GM19455 (cell line): ENCODE data around the gene CLASP1.
A peak's percentile ranks its signal among the peaks of the same experiment; 100 is the strongest.
"Not testable (repeated sequence)": the region's sequence is repeated elsewhere in the genome, so short reads cannot be mapped to it uniquely, and the experiment has no call there.

Experiments used
- ATAC-seq: cut with Tn5 transposase; IDR thresholded peaks from one replicate; pipeline ENCODE4 v1.9.1; 2021; ENCODE audit not compliant: unreplicated experiment

The CLASP1 gene

DNA sequence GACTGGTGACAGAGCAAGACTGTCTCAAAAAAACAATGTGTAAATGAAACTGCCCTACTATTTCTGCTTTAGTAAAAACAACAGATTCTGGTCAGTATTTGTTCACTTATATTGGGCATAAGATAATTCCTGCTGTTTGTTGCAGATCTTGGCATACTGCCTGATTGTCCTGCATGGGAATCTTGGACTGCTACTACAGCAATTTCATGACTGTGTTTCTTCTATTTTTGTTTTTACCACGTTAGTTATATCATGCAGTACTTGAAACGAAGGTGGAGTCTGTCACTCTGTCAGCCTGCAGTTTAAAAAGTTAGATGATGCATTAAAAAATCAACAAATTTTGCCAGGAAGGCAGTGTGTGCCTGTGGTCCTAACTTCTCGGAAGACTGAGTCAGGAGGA, 14.2 kb upstream of the CLASP1 start:
- no peak for ATAC-seq

DNA sequence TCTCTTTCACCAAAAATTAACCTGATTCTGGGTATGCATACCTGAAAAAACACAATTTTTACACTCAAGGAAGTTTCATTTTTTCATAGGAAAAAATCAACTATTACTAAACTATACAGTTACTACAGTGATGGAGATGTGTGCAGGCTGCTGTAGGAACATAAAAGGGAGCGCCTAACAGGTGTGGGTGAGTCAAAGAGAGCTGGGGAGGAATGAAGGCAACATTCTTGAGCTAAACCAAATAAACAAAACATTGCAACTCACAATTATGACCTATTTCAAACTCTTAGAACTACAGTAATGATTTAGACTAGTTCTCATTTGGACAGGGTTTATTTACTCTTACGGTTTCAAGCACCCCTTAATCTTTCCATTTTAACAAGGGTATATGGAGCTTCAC, 13.4 kb upstream of the CLASP1 start:
- ATAC-seq, result no peak

DNA sequence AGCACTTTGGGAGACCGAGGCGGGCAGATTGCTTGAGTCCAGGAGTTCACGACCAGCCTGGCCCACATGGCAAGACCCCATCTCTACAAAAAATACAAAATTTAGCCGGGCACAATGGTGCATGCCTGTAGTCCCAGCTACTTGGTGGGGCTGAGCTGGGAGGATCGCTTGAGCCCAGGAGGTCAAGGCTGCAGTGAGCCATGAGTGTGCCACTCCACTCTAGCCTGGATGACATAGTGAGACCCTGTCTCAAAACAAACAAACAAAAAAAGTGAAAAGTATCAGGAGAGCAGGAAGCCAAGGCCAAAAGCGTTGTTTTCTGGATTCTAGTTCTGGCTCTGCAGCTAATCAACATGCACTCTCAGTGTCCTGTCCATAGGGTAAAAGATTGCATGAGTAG, 10.7 kb upstream of the CLASP1 start:
- no peak for ATAC-seq

DNA sequence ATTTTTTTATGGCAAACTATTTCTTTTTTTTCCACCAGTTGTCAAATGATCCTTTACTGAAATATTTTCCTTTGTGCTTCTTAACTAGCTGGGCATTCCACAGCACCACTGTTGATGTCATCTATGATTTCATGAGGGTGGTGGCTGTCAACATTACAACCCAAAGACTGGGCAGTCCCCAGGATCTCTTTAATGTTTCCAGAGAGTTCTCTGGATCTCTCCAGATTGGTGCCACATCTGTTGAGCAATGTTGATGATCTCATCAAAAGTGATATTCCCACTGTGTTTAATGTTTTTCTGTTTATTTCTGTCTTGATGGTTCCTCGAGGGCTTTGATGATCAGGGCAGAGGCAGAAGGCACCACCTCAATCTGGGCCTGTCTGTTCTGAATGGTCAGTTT, 9.1 kb upstream of the CLASP1 start:
- not testable (repeated sequence) for ATAC-seq

DNA sequence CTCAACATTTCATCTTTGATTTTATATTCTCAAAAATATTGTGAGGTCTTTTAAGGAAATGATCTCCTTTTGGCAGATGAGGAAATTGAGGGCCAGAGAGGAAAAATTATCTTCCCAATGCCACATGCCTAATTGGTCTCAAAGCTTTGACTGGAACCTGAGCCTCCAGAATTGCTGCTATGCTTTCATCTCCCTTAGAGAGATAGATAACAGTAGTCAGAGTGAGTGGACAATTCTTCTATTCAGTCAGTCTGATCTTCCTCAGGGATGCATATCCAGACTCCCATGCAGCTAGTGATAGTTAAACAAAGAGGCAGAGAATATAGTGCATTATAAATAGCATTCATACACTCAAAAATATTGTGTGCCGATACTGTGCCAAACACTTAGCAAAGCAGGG, 3.8 kb upstream of the CLASP1 start:
- ATAC-seq, result no peak

DNA sequence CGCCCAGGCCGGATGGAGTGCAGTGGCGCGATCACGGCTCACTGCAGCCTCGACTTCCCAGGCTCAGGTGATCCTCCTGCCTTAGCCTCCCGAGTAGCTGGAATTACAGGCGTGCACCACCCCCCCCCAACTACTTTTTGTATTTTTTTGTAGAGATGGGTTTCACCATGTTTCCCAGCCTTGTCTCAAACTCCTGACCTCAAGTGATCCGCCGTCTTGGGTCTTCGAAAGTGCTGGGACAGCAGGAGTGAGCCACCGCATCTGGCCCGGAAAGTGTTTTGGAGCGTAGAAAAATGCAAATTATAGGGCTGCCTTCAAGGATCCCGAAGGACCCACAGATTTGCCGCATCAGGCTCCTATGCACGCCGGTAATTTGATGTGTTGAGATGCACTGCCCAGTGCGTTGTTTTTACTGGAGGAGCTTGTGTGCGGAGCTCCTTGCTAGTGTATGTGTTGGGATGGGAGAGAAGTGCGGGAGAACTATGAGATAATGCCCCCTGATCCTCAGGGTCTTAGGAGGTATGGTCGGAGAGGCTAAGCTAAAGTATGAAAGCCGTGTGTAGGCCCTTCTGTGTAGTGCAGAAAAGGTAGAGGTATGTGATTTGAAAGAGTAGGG, 1.2 kb upstream of the CLASP1 start:
- no peak for ATAC-seq

DNA sequence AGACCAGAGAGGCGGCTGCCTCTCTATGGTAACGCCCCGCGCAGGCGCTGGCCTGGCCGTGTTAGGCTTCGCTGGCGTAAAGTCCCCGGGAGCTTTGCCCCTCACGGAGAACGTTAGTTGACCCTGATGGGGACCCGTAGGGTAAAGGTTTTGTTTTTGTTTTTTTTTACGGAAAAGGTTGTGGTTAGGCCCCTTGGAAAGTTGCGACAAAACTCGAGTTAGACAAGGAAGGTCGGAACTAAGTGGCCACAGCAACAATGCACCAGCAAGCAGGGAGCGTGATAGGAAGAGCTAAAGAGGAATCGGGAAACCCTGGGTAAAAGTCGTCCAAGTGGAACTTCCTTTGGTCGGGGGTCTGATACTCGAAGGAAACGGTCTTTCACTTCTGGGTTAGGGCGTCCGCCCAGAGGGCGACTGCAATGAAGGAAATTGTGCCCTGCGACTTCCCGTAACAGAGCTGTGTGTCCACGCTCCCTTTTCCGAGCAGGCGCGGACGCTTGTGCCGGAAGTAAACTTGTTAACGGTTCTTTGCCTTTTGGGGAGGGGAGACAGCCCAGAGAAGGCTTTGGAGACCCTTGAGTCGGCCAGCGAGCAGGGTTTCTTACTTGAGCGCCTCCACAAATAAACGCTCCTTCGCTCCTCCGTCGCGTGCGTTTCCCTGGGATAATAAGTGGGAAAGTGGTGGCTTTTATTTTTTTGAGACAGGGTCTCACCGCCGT, 493 bp upstream of the CLASP1 start:
- ATAC-seq, result peak; percentile 93

DNA sequence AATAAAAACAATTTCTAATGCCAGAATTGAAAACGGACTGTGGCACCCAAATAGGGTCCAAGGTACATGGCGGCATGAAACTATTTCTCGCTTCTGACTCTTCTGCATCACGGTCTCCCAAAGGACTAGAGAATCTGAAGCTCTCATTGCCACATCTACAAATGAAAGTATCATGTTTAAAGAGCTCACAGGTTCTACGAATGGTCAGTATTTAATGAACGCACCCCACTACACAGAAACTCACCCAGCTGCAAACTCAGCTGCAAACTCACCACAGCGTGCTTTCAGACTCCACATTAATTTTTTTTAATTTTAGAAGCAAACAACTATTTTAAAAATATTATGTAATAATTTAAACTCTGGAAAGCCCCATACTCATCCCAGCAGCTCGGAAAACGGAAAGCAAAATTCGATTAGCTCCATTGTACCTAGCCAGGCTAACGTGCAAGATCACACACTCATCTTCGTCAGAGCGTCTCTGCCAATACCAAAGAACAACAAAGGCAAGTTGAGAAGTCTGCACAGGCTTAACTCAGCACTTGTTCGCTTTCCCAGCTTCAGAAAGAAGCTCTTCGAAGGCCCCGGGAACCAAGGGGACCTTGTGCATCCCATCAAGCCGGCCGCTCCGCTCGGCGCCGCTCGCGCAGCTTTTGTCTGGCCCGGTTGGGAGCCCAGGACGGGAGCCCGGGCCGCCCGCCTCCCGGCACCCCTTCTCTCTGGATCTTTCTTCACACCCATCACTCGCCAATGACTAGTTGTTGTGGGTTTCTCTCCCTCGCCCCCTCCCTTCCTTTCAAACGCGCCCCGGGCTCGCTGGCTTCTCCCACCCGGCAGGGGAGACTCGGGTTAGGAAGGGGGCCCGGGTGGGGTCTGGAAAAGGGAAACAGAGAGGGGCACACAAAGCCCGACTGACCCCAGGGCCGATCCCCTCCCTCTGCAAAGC, 785 bp downstream of the CLASP1 start:
- peak; percentile 16 for ATAC-seq

DNA sequence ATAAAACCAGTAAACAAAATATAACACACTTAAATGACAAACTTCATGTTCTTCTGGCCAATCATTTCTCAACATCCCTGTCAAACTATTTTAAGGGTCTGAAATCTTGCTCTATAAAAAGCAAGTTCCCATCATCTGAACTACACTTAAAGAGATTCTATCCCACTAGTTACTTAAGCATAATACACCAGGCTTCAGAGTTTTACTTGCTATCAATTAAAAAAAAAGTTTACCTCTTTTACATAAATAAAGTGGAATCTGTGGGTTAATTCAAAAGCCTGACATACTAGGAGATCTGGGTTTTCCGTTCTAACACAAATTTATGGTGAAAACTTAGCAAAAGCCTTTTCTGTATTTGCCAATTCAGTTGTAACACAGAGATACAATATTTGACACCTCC, 1.9 kb downstream of the CLASP1 start:
- no peak for ATAC-seq

DNA sequence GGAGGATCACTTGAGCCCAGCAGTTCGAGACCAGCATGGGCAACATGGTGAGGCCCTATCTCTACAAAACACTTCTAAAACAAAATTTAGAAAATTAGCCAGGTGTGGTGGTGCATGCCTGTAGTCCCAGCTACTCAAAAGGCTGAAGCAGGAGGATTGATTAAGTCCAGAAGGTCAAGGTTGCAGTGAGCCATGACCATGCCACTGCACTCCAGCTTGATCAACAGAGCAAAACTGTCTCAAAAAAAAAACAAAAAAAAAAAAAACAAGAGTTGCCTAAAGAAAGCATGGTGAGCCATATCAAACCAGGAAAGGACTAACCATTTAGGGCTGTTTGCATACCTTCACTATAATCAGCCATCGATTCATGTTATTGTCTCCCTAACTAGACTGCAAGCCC, 4.5 kb downstream of the CLASP1 start:
- no peak for ATAC-seq

DNA sequence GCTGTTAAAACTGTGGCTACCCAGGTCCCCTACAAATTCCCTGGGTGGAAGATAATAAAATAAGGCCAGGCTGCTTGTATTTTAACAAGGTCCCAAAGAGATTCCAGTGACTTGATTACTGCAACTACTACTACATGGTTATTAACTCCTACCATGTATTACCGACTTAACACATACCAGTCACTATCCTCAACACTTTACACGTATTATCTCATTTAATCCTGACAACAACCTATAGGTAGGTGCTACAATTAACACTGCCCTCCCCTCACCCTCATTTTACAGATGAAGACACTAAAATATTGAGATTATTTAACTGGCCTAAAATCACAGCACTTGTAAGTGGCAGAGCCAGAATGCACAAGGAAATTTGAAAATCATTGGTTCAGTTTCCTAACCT, 5.4 kb downstream of the CLASP1 start:
- no peak for ATAC-seq

DNA sequence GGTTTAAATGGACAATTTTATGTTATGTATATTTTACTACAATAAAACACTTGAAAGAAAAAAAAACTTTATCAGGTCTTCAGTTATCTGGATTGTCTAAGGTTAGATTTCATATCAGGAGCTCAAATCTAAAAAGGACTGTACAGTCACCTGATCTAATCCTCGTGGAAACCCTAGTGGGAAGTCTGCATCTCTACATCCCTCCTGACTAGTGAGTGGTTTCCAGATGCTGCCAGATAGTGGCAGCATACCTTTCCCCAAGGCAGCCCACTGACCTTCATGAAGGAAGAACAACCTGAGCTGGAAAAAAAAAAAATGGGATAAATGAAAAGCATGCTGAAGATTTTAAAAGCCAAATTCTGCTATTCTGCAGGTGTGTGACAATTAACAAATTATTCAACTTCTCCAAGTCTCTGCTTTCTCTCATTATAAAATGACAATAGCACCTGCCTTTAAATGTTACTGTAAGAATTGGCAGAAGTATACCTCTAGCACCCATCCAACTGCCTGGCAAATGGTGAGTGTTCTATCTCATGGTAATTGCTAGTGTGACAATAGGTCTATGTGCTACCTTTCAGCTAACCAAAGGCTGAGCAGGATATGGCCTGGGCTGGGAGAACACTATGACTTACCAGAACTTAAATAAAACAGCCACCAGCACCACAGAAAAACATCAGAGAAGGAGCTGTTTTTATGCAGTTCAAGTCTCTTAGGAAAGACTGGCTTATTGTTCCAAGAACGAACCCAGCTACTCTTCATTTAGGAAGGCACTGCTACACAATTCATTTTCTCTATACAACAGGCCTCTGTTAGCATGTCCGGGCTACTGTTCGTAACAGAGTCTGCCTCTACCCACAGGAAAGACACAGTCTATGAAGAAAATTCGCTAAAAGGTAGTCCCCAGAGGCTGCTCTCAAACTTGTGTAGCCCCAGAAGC, 8.6 kb downstream of the CLASP1 start:
- no peak for ATAC-seq

DNA sequence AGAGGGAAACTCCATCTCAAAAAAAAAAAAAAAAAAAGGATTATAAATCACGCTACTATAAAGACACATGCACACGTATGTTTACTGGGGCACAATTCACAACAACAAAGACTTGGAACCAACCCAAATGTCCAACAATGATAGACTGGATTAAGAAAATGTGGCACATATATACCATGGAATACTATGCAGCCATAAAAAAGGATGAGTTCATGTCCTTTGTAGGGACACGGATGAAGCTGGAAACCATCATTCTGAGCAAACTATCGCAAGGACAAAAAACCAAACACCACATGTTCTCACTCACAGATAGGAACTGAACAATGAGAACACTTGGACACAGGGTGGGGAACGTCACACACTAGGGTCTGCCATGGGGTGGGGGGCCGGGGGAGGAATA, 9.4 kb downstream of the CLASP1 start:
- not testable (repeated sequence) for ATAC-seq

DNA sequence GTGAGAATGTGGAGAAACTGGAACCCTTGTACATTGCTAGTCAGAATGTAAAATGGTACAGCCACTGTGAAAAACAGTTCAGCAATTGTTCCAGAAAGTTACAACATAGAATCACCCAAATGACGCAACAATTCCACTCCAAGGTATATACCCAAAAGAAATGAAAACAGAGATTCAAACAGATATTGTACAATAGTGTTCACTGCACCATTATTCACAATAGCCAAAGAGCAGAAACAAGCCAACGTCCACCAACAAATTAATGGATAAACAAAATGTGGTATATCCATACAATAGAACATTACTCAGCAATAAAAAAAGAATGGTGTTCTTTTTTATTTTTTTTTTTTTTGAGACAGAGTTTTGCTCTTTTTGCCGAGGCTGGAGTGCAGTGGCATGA, 10.9 kb downstream of the CLASP1 start:
- ATAC-seq, result no peak

DNA sequence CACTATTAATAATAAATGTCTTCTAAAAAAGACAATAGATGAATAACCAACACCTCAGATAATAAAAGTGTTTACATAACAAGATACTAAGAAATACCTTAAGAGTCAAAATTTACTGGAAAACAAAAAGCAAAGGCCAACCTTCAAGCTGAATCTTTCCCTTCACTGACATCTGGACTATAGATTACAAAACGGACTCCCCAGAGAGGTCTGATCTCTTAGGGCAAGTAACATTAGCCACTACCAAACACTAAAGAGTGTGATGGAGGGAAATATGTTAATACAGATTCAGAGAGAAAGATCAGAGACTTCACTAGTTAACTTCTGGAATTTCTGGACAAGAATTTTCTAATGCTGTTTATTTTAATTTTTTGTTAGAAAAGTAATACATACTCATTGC, 13.9 kb downstream of the CLASP1 start:
- no peak for ATAC-seq

DNA sequence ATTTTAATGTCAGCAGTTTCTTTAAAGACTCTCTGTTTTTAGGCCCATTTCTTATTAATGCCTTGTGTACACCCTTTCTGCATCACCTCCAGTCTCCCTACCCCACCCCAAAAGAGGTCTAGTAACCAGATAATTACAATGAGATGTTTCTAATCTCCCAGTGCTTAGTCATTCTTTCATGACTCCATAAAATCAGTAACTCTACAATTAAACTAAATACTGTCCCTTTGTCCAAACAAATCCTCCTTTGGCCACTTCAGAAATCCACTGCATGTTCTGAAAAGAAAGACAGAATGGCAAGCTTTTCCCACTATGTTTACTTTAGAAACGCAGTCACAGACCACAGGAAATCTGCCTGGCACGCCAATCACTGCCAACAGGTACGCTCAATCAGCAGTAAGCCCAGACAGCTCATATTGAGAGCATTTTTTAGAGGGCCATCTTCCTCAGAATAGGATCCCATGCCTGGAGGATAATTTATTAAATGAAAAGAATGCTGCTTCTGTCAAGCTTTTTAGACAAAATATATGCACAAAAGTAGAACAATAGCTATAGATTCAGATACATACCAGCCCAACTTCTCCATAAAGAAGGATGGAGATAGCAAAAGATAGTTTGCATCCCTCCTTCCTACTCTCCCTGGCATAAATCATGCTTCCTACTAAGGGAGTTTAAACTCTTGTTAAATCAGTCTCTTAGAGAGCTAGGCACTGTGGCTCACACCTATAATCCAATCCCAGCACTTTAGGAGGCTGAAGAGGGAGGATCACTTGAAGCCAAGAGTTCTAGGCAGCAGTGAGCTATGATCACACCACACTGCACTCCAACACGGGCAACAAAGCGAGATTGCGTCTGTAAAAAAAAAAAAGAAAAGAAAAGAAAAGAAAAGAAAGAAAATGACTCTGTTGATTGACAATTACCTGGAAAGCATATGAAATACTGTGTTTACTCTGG, 14.6 kb downstream of the CLASP1 start:
- no peak for ATAC-seq

DNA sequence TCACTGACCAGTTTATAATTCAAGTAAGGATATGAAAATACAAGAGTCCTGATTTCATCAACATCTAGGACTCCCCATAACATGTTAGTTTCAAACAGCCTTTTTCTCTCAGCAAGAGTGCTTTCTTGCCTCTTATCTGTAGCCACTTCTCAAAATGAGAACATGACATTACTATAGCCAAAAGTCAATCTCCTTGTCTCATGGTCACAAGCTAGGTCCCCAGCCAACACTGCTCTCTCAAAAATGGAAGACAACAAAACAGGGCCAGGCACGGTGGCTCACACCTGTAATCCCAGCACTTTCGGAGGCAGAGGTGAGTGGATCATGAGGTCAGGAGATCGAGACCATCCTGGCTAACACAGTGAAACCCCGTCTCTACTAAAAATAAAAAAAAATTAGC, 15.8 kb downstream of the CLASP1 start:
- no peak for ATAC-seq

DNA sequence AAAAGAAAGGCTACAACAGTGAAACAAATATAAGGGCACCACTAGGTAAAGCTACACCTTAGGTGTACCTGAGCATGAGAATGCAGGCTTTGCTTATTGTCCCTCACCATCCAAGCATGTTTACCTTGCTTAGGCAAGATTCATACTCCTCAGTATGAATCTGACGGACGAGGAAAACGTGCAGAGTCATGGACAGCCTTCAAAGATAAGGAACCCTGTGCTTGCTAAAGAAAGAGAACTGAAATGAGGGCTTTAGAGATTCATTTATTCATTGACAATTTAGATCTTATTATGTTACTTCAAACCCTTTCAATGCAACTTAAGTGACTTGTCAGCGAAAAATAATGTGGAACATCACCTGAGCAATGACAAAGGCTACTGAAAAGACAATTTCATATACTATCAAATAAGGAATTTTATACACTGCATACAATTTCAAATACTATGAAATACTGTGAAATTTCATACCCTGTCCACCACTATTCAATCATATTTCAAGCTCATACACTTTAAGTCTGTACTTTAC, 21.7 kb downstream of the CLASP1 start:
- ATAC-seq, result no peak

DNA sequence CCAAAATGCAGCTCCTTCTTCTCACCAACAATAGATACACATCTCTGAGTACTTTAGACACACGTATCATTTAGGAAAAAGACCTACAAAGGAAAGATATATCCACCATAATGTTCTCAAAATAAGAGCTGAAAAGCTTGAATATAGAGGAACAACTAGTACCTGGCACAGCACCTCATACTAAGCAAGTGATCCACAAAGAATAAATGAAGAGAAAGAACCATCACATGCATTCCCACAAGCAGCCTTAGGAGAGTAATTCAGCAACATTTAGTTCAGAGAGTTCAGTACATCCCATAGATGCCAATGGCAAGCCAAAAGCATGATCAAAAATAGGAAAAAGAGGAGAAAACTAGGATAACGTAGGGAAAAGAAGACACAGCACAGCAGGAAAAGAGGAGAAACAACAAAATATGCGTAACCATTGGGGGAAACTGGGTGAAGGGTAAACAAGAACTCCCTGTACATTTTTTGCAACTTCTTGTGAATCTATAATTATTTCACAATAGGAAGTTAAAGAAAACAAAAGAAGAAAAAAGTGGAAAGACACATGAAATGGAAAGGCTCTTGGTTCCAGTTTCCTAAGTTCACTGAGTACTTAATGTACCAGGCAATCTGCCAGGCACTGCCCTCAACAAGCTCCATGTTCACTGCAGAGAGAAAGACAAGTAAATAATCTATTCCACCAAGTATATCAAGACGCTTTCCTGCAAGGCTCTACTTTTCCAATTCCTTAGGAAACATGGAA, 22.3 kb downstream of the CLASP1 start:
- ATAC-seq, result no peak
